ENCODE results near the gene ADH1C. TPM values are rescaled to one million over a fixed set of nuclear protein-coding genes. Genes with fewer than 3 reads are reported as not detected.
"Not testable (repeated sequence)": the region's sequence is repeated elsewhere in the genome, so short reads cannot be mapped to it uniquely, and the experiment has no call there.

The ADH1C gene
- total RNA-seq, 1 donor from 2014 or later: not detected

DNA sequence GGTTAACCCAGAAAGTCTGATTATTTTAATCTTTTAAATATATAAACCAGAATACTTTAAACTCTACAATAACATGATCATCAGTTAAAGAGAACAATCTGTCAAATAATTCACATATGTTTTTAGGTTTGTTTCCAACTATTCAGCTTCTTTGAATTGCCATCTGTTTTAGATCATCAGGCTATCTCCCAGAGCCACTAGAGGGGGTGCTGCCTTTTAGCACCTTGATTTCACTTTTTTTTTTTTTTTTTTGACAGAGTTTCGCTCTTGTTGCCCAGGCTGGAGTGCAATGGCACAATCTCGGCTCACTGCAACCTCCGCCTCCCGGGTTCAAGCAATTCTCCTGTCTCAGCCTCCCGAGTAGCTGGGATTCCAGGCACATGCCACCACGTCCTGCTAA lies 24.8 kb upstream of the ADH1C start:
- H3K27me3 Mint-ChIP-seq; intact Hi-C loops (cut with micrococcal nuclease); H3K9me3 Mint-ChIP-seq; DNase-seq; H3K4me1 Mint-ChIP-seq; H3K36me3 Mint-ChIP-seq (ENCODE audit: low read depth); H3K27ac Mint-ChIP-seq; H3K4me3 Mint-ChIP-seq: not testable (repeated sequence)

- H3K9me3 Mint-ChIP-seq; H3K4me3 Mint-ChIP-seq; H3K4me1 Mint-ChIP-seq; H3K27ac Mint-ChIP-seq; H3K36me3 Mint-ChIP-seq (ENCODE audit: low read depth); H3K27me3 Mint-ChIP-seq; intact Hi-C loops (cut with micrococcal nuclease); DNase-seq: not testable (repeated sequence)
Observed at GRCh38 chr4:99372464-99372863, 19.9 kb upstream of the ADH1C start.

GRCh38 chr4:99367817-99368216 lies 15.3 kb upstream of the ADH1C start:
- H3K4me3 Mint-ChIP-seq; H3K9me3 Mint-ChIP-seq; intact Hi-C loops (cut with micrococcal nuclease); H3K27me3 Mint-ChIP-seq; DNase-seq; H3K27ac Mint-ChIP-seq; H3K4me1 Mint-ChIP-seq; H3K36me3 Mint-ChIP-seq (ENCODE audit: low read depth): not testable (repeated sequence)

DNA sequence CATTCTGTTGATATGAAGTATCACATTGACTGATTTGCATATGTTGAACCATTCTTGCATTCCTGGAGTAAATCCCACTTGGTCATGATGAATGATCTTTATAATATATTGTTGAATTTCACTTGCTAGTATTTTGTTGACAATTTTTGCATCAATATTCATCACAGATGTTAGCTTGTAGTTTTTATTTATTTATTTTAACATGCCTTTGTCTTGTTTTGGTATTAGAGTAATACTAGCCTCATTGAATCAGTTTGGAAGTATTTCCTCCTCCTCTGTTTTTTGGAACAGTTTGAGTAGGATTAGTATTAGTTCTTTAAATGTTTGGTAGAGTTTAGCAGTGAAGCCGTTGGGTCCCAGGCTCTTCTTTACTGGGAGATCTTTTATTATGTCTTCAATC lies 13.9 kb upstream of the ADH1C start:
- peaks cover 2% of the 10 kb centered on the region for H3K27me3 Mint-ChIP-seq
- H3K4me1 Mint-ChIP-seq: no peaks in the 10 kb centered on the region
- DNase-seq: no peak
- H3K27ac Mint-ChIP-seq: no peak overlapping the region
- no peak overlapping the region for H3K4me3 Mint-ChIP-seq
- H3K36me3 Mint-ChIP-seq (ENCODE audit: low read depth): no peaks in the 10 kb centered on the region
- peaks cover 4% of the 10 kb centered on the region for H3K9me3 Mint-ChIP-seq
- intact Hi-C loops (cut with micrococcal nuclease): no loop called here

GRCh38 chr4:99362768-99363167 lies 10.2 kb upstream of the ADH1C start:
- H3K4me3 Mint-ChIP-seq: no peak overlapping the region
- H3K4me1 Mint-ChIP-seq: no peaks in the 10 kb centered on the region
- H3K27me3 Mint-ChIP-seq: peaks cover 2% of the 10 kb centered on the region
- DNase-seq: no peak
- H3K9me3 Mint-ChIP-seq: no peaks in the 10 kb centered on the region
- no peaks in the 10 kb centered on the region for H3K36me3 Mint-ChIP-seq (ENCODE audit: low read depth)
- intact Hi-C loops (cut with micrococcal nuclease): no loop called here
- no peak overlapping the region for H3K27ac Mint-ChIP-seq

- intact Hi-C loops (cut with micrococcal nuclease): no loop called here
- Mint-ChIP-seq H3K27ac (no peak overlapping the region), H3K27me3 (peaks cover 2% of the 10 kb centered on the region), H3K4me3 (no peak overlapping the region), H3K9me3 (no peaks in the 10 kb centered on the region), H3K4me1 (no peaks in the 10 kb centered on the region), H3K36me3 (ENCODE audit: low read depth) (no peaks in the 10 kb centered on the region)
- DNase-seq: no peak
Observed at GRCh38 chr4:99361899-99362275, 9.3 kb upstream of the ADH1C start.

DNA sequence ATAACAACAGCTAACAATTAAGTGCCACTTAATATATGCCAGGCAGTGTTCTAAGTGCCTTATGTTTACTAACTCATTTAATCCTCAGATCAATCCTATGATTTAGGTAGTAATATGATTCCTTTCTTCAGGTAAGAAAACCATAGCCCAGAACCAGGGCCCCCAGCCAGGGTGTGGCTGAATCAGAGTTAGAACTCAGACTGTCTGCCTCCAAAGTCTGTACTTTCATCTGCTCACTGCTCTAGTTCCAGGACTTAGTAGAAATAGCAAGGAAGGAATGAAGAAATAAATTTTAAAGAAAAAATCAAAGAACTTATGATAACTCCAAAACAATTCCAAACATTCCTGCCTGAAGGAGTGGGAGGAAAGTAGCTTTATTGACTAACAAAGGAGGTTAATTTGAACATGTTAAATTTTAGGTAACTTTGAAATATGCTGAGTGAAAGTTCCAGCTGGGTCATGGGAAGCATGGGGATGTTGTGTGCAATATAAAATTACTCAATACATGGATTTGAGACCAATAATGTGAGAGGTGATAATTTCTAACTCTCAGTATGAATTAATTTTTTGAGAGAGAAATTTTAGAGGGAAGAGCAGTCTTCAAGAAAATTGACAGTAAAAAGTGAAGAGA lies 8.8 kb upstream of the ADH1C start:
- peaks cover 3% of the 10 kb centered on the region for H3K9me3 Mint-ChIP-seq
- intact Hi-C loops (cut with micrococcal nuclease): no loop called here
- H3K36me3 Mint-ChIP-seq (ENCODE audit: low read depth): no peaks in the 10 kb centered on the region
- no peak overlapping the region for H3K27ac Mint-ChIP-seq
- H3K27me3 Mint-ChIP-seq: peaks cover 2% of the 10 kb centered on the region
- no peak for DNase-seq
- no peak overlapping the region for H3K4me3 Mint-ChIP-seq
- H3K4me1 Mint-ChIP-seq: no peaks in the 10 kb centered on the region

DNA sequence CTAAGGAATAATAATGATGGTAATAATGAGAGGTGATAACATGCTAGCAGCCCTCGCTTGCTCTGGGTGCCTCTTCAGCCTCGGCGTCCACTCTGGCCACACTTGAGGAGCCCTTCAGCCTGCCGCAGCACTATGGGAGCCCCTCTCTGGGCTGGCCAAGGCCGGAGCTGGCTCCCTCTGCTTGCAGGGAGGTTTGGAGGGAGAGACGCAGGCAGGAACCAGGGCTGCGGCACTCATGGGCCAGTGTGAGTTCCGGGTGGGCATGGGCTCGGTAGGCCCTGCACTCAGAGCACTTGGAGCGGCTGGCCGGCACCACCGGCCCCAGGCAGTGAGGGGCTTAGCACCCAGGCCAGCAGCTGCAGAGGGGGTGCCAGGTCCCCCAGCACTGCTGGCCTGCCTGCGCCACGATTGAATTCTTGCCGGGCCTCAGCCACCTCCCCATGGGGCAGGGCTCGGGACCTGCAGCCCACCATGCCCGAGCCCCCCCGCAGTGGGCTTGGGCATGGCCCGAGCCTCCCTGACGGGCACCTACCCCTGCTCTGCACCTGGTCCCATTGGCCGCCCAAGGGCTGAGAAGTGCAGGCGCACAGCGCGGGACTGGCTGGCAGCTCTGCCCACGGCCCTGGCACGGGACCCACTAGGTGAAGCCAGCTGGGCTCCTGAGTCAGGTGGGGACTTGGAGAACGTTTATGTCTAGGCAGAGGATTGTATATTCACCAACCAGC lies 7.1 kb upstream of the ADH1C start:
- no peaks in the 10 kb centered on the region for H3K36me3 Mint-ChIP-seq (ENCODE audit: low read depth)
- H3K27ac Mint-ChIP-seq: no peak overlapping the region
- intact Hi-C loops (cut with micrococcal nuclease): no loop called here
- peak; percentile 19 for DNase-seq
- H3K27me3 Mint-ChIP-seq: no peaks in the 10 kb centered on the region
- peaks cover 2% of the 10 kb centered on the region for H3K4me1 Mint-ChIP-seq
- H3K4me3 Mint-ChIP-seq: no peak overlapping the region
- peaks cover 8% of the 10 kb centered on the region for H3K9me3 Mint-ChIP-seq

DNA sequence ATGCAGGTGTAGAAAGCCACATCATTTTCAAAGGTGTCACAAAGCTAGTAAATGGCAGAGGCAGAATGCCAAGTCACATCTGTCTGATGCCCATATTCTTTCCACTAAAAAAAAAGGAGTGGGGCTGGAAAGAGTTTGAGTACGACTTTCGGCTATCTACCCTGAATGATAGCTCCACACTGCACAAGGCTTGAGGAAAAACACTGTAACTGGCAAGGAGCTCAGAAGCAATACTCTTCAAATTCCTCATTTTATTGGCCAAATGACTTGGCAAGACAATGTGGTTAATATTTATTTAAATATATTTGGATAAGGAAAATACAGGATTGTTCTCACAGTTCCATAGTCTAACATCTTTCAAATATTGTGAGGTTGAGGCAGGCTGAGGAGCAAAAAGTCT lies 5.4 kb upstream of the ADH1C start:
- Mint-ChIP-seq H3K4me3 (no peak overlapping the region), H3K27ac (no peak overlapping the region)

DNA sequence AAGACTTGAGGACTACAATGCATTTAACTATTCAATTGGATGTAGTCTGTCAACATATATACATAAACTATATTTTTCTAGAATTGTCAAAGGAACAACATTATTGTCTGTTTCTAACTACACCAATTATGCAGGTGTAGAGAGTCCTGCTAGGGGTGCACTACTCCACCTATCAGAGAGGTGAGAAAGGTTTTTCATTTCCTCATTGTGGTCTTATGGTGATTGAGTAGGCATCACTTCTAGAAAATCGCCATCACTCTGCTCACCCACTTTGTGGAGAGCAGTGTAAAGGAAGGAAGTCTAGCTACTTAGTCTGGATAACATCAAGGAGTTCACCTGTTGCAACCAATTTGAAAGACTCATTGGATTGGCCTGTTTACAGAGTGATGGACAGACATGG lies 4.4 kb upstream of the ADH1C start:
- H3K27me3 Mint-ChIP-seq: no peaks in the 10 kb centered on the region
- H3K9me3 Mint-ChIP-seq: peaks cover 8% of the 10 kb centered on the region
- no peaks in the 10 kb centered on the region for H3K36me3 Mint-ChIP-seq (ENCODE audit: low read depth)
- H3K27ac Mint-ChIP-seq: no peak overlapping the region
- no peak overlapping the region for H3K4me3 Mint-ChIP-seq
- H3K4me1 Mint-ChIP-seq: peaks cover 2% of the 10 kb centered on the region
- intact Hi-C loops (cut with micrococcal nuclease): no loop called here
- no peak for DNase-seq

More for the DNA sequence above, 5.4 kb upstream of the ADH1C start:
- peaks cover 2% of the 10 kb centered on the region for H3K4me1 Mint-ChIP-seq
- peaks cover 8% of the 10 kb centered on the region for H3K9me3 Mint-ChIP-seq
- intact Hi-C loops (cut with micrococcal nuclease): no loop called here
- no peaks in the 10 kb centered on the region for H3K36me3 Mint-ChIP-seq (ENCODE audit: low read depth)
- H3K27me3 Mint-ChIP-seq: no peaks in the 10 kb centered on the region
- no peak for DNase-seq

DNA sequence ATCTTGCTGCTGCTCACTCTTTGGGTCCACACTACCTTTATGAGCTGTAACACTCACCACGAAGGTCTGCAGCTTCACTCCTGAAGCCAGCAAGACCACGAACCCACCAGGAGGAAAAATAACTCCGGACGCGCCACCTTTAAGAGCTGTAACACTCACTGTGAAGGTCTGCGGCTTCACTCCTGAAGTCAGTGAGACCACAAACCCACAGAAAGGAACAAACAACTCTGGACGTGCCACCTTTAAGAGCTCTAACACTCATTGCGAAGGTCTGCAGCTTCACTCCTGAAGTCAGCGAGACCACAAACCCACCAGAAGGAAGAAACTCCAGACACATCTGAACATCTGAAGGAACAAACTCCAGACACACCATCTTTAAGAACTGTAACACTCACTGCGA lies 3.6 kb upstream of the ADH1C start:
- H3K9me3 Mint-ChIP-seq; intact Hi-C loops (cut with micrococcal nuclease); H3K4me1 Mint-ChIP-seq; H3K27ac Mint-ChIP-seq; H3K36me3 Mint-ChIP-seq (ENCODE audit: low read depth); H3K4me3 Mint-ChIP-seq; DNase-seq; H3K27me3 Mint-ChIP-seq: not testable (repeated sequence)

- H3K4me1 Mint-ChIP-seq: peaks cover 2% of the 10 kb centered on the region
- H3K9me3 Mint-ChIP-seq: peaks cover 6% of the 10 kb centered on the region
- intact Hi-C loops (cut with micrococcal nuclease): no loop called here
- H3K27ac Mint-ChIP-seq: no peak overlapping the region
- no peak overlapping the region for H3K4me3 Mint-ChIP-seq
- no peak for DNase-seq
- H3K36me3 Mint-ChIP-seq (ENCODE audit: low read depth): no peaks in the 10 kb centered on the region
- H3K27me3 Mint-ChIP-seq: no peaks in the 10 kb centered on the region
Observed at GRCh38 chr4:99351487-99351886, 1.1 kb downstream of the ADH1C start.

- H3K27ac Mint-ChIP-seq: no peak overlapping the region
- H3K27me3 Mint-ChIP-seq: no peaks in the 10 kb centered on the region
- H3K36me3 Mint-ChIP-seq (ENCODE audit: low read depth): no peaks in the 10 kb centered on the region
- intact Hi-C loops (cut with micrococcal nuclease): no loop called here
- H3K4me1 Mint-ChIP-seq: no peaks in the 10 kb centered on the region
- no peak for DNase-seq
- H3K4me3 Mint-ChIP-seq: no peak overlapping the region
- no peaks in the 10 kb centered on the region for H3K9me3 Mint-ChIP-seq
Observed at GRCh38 chr4:99349338-99349737, 3.2 kb downstream of the ADH1C start.

DNA sequence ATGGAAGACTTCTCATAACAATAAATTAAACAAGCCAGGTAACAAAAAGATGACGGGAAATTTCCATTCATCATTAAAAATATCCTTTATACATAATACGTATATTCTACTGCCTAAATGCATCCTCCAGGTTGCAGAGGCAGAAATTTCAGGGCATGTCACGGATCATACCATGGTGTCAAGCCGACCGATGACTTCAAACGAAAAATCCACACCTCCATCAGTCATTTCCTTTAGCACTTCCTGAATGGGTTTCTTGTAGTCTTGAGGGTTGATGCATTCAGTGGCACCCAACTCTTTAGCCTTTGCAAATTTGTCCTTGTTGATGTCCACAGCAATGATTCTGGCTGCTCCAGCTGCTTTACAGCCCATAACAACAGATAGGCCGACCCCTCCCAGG lies 9.9 kb downstream of the ADH1C start:
- intact Hi-C loops (cut with micrococcal nuclease); H3K4me3 Mint-ChIP-seq; H3K9me3 Mint-ChIP-seq; H3K27ac Mint-ChIP-seq; H3K27me3 Mint-ChIP-seq; H3K36me3 Mint-ChIP-seq (ENCODE audit: low read depth); H3K4me1 Mint-ChIP-seq: not testable (repeated sequence)
- peak; percentile 29 for DNase-seq

GRCh38 chr4:99341426-99341825 lies 11.1 kb downstream of the ADH1C start:
- H3K9me3 Mint-ChIP-seq: no peaks in the 10 kb centered on the region
- no peak overlapping the region for H3K27ac Mint-ChIP-seq
- no peaks in the 10 kb centered on the region for H3K27me3 Mint-ChIP-seq
- intact Hi-C loops (cut with micrococcal nuclease): no loop called here
- no peaks in the 10 kb centered on the region for H3K4me1 Mint-ChIP-seq
- H3K4me3 Mint-ChIP-seq: no peak overlapping the region
- DNase-seq: peak; percentile 8
- no peaks in the 10 kb centered on the region for H3K36me3 Mint-ChIP-seq (ENCODE audit: low read depth)

Data from activated CD4-positive, alpha-beta T cell treated with anti-CD3 and anti-CD28 coated beads, Interleukin-2, amount 10 ng/mL, durations not matched to agents 24 days and 14 days (primary cell).